ENCODE measurements around the gene TRAPPC2L. TPM values are rescaled to one million over a fixed set of nuclear protein-coding genes. Genes with fewer than 3 reads are reported as not detected.

TRAPPC2L gene, protein sequence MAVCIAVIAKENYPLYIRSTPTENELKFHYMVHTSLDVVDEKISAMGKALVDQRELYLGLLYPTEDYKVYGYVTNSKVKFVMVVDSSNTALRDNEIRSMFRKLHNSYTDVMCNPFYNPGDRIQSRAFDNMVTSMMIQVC
- 60.1 and 69.5 TPM in 2 replicates for total RNA-seq
- polyA plus RNA-seq (2012): 216 TPM

DNA sequence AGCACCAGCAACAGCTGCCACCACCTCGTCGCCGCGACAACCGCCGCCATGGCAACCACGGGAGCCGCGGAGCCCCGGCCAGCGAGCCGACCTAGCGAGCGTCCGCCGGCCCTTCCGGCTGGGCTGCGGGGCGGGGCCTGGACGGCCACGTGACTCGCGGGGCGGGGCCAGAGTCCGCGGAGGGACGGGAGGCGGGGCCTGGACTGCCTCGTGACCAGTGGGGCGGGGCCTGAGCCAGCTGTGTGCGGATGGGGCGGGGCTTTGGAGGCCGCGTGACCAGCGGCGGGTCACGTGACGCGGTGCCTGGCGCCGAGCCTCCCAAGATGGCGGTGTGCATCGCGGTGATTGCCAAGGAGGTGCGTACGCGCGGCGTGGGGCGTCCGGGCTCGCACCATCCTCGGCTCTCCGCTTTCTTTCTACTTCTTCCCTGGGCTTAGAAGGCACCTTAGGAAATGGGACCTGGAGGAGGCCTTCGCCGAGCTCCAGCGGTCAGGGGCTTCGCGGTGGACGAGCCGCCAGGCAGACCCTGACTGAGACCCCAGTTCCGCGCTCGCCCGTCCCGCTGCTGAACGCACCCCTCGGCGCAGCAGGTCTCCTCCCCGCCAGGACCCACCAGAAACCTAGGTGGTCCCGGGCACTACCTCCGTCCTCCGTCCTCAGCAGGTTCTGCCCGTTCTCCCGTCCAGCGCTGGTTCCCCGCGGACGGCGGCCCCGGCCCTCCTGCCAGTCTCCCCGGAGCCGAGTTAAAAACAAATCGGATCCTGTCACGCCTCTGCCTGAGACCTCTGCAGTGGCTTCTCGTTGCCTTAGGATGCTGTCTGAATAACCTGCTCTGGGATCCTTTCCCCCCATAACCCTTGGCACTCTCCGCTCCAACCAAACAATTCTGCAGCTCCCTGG, at the start of gene TRAPPC2L, which contains the start of gene GALNS:
TRAPPC2L (plus strand) TSS at position 300 of the 900 bp plus-strand sequence; CDS start at position 324, 24 bp downstream.
GALNS (minus strand) TSS at position 120 of the 900 bp plus-strand sequence; CDS start at position 50, 70 bp downstream.
- DNase-seq (ENCODE audit: low read depth): peak; percentile 96

DNA sequence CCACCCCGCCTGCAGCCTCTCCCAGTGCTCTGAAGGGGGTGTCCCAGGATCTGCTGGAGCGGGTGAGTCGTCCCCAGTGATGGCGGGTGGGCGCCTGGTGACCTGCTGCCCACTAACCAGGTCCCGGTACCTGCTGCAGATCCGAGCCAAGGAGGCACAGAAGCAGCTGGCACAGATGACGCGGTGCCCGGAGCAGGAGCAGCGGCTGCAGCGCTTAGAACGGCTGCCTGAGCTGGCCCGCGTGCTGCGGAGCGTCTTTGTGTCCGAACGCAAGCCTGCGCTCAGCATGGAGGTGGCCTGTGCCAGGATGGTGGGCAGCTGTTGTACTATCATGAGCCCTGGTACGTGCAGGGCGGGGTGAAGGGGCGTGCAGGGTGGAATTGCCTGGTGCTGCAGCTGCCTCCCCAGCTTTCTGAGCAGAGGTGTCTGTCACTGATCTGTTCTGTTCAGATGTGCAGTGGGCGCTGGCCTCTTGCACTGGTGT, 49.7 kb upstream of the TRAPPC2L start:
- no peak for DNase-seq (ENCODE audit: low read depth)

DNA sequence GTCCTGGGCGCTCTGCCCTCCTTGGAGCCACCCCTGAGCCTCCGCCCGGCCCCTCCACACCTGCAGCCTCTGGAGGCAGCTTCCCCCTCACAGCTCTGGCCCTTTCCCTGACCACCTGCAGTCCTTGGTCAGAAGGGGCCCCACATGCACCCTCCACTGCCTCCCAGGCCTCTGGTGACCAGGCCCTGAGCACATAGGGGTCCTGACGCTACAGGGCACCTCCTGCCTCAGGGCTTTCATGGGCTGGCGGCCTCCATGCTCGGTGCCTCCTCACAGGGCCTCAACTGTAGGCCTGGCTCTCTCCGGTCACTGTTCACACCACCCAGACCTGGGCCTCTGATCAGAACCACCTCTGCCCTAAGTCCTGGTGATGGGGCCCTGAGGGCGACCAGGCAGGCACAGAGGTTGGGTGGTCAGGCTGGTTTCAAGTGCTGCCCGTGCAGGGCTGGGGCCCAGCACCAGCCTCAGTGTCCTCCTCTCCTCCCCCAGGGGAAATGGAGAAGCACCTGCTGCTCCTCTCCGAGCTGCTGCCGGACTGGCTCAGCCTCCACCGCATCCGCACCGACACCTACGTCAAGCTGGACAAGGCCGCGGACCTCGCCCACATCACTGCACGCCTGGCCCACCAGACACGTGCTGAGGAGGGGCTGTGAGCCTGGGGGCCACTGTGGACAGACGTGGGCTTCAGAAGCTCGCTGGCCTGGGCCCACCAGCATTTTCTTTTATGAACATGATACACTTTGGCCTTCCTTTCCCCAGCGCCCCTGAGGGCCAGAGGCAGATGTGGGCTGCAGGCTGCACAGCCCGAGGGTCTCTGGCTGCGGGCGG, 49.1 kb upstream of the TRAPPC2L start:
- DNase-seq (ENCODE audit: low read depth): no peak

DNA sequence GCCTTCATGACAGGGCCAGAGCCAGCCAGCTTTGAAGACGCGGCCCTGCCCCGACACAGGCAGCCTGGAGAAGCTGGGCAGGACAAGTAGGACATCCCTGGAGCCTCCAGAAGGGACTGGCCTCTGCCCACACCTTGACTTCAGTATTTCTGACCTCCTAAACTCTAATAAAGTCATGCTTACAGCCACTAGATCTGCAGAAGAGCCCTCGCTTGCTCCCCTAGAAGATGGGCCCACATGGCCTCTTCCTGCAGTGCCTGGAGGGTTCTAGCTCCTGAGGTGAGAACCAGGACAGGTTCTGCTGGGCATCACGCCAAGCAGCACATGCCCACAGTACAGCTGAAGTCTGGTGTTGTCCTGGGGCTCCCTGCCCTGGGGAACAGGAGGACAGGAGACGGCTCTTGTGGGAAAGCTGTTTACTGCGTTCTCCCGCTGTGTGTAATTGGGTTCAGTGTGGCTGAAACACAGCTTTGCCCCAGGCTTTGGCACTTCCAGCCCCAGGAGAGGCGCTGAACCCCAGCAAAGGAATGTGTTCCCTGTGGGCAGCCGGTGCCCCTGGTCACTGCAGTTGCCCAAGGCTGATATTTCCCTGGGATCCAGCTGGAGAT, 47.8 kb upstream of the TRAPPC2L start:
- no peak for DNase-seq (ENCODE audit: low read depth)

DNA sequence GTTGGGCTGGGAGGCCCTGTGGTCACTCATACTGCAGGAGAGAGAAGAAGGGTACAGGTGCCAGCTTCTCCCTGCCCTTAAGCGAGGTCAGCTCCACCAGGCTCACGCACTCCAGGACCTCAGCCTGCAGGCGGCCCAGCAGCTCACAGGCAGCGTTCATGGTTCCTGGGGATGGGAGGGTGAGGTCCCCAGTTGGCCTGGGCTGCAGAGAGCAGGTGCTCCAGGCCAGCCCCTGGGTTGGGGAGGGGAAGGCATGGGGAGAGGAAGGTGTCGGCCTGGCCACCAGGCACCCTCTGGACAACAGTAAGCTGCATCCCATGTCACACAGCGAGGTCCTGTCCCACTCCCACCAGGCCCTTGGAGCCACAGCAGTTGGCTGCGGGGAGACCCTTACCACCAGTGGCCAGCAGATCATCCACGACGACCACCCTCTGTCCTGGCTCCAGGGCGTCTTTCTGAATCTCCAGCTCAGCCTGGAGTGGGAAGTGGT, 47.2 kb upstream of the TRAPPC2L start:
- DNase-seq (ENCODE audit: low read depth): peak; percentile 54

DNA sequence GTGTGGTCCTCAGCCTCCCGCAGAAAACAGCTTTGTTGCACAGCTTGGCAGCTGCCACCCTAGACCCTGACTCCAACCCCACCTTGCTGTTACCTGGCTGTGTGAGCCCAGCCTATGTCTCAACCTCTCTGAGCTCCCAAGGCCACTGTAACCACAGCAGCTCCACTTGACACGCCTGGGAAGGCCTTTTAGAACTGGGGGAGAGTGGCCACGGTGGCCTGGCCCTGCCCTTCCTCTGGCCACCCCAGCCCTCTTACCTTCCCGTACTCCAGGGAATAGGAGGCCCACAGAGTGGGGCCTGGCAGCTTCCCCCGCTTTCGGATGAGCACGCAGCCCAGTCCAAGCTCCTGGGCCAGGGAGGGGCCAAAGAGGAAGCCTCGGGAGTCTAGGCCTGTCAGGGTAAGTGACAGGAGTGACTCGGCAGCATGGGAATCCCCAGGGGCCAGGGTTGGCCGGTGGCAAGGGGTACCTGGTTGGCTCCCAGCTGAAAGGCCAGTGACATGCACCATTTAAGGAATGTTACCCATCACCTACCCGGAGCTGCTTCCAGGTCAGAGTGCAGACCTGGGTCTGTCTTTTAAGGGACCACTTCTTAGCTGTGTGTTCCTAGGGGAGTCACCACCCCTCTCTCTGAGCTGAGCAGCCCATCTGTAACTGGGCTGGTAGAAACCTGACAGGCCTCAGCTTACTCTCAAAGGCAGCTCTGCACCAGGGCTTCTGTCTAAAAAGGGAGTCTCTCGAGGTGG, 46.6 kb upstream of the TRAPPC2L start:
- no peak for DNase-seq (ENCODE audit: low read depth)

DNA sequence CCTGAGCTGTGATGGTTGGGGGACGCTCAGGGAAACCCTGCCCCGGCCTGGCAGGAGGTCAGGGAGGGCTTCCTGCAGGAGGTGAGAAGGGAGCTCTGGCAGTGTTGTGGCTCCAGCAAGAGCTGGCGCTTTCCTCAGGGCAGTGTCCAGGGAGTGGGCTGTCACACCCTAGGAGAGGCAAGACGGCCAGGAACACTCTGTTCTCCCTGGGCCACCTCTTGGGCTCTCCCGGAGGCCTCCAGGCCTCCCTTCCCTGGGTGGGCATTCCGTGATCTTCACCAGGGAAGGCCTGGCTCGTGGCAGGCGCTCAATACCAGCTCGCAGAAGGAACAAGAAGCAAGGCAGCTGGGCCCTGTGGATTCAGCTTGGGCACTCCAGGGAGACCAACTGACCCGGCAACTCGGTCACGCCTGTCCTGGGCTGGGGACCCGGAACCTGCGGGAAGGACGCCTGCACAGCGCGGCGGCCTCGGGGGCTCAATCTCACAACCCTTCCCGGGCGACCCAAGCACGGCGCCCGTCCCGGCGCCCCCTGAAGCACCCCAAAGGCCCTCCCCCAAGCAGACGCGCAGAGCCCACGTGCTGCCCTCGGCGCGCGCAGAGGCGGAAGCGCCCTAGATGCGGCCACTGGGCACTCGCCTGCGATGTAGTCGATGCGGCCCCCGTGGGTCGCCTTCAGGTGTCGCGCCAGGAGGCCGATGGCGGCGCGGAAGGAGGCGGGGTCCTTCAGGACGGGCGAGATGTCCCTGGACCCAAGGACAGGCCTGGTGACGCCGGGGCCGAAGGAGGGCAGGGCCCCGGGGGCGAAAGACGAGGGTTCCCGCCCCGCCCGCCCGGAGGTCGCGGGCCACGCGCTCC, 45.8 kb upstream of the TRAPPC2L start:
- DNase-seq (ENCODE audit: low read depth): peak; percentile 90

DNA sequence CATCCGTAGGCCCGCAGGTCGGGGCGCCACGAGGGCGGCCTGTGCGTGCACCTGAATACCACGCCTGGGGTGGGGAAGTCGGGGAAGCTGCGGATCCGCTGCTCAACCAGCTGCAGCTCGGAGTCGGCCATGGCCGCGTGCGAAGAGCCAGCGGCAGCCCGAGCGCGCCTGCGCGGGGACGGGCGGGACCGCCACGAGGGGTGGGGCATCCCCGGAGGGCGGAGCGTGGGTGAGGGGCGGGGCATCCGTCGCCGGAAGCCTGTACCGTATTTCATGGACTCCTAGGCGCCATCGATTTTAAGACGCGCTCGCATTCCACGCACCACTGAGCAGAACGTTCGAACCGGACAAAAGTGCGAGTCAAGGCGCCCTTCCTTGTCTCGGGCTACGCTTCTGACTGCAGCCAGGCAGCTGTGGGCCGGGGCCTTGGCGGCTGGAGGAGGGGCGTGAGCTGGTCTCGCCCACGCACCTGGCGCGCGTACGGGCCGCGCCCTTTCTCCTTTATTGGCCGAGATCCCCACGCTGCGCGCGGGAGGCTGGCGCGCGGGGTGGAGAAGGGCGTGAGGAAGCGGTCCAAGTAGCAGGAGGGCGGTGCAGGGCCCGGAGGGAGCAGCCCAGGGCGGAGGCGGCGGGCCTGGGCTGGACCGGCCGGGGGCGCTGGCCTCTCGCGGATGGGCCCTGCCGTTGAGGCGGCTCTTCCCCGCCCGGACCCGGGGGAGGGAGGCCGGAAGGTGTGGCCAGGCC, 45.0 kb upstream of the TRAPPC2L start, which contains the start of gene APRT:
APRT (minus strand) TSS at position 160 of the 744 bp plus-strand sequence; CDS start at position 131, 29 bp downstream.
- DNase-seq (ENCODE audit: low read depth): peak; percentile 92

DNA sequence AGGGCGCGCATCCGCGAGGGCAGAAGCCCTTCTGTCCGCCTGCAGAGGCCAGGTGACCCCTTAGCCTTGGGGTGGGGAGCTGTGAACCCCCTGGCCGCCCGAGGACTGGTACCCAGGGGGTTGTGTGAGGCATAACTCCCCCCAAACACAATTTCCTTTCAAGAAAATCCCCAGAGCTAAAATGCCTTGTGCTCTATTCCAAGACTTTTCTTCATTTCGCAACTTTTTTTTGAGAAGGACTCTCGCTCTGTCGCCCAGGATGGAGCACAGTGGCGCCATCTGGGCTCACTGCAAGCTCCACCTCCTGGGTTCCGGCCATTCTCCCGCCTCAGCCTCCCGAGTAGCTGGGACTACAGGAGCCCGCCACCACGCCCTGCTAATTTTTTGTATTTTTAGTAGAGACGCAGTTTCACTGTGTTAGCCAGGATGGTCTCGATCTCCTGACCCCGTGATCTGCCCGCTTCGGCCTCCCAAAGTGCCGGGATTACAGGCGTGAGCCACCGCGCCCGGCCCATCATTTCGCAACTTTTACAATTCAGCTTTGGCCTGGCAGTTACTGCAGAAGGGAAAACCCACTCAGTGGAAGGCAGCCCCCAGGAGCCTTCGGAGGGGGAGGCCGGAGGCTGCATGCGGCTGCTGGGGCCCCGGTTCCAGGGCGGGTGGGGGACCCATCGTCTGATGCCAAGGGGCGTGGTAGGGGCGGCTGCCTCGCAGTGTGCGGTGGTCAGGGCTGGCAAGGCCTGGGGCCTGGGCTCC, 44.2 kb upstream of the TRAPPC2L start:
- peak; percentile 41 for DNase-seq (ENCODE audit: low read depth)

DNA sequence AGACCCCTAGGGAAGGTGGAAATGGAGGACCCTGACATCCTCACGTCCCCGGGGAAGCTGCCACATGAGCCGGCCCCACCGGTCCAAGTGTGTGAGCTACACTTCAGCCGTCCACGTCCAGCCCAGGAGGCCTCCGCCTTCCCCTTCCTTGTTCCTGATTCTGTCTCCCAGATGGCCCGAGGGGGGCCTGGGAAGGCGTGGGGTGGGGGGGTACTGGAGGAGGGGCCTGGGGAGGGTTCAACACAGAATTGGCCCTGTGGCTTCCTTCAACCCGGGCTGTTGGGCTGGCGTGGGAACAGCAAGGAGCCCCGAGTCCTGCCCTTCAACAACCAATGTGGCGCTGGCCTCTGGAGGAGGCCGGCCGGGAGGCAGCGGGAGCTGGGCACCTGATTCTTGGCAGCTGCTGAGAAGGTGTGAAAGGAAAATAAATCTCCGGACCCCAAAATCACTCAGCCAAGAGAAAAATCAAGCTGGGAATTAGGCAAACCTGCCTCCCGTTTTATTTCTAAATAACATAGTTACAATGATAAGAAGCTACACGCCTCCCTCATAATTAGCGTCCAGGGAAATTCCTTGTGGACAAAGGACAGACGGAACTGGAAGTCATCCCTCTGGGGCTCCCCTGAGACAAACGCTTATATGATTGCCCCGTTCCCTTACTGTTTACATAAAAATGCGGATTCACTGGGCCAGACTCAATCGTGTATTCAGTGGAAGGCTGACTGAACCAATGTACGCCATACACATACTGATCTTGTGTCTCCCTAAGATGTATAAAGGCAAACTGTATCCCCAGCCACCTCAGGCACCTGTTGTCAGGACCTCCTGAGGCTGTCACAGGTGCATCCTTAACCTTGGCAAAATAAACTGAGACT, 43.4 kb upstream of the TRAPPC2L start:
- DNase-seq (ENCODE audit: low read depth): no peak

DNA sequence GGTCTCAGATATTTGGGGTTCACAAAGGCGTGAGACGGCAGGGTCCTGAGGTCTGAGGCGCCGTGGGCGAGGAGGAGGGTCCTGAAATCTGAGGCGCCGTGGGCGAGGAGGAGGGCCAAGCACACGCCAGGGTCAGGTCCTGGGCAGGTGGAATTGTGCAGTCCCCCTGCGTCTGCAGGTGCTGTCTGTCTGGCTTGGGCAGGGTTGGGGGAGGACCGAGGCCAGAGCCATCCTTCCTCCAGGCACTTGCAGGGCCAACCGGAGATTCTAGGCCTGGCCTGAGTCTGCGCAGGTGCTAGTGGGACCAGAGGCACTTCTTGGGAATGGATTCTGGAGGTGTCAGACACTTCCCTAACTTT, 42.8 kb upstream of the TRAPPC2L start:
- DNase-seq (ENCODE audit: low read depth): no peak

DNA sequence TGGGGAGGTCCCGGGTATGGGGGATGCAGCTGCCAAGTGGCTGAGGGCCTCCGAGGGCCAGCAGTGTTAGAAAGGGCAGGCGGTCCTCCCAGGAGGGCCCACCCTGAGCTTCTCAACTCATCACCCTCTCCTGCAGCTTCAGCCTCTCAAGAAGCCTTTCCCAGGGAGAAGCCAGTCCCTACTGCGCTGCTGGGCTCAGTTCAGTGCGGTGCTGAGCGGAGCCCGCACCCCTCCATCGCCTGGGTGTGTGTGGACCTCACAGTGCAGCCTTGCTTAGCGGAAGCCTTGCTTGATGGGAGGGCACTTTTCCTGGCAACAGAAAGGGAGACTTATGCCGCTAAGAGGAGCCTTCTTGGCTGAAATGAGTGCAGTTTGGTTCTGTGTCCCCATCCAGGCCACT, 41.7 kb upstream of the TRAPPC2L start:
- no peak for DNase-seq (ENCODE audit: low read depth)

DNA sequence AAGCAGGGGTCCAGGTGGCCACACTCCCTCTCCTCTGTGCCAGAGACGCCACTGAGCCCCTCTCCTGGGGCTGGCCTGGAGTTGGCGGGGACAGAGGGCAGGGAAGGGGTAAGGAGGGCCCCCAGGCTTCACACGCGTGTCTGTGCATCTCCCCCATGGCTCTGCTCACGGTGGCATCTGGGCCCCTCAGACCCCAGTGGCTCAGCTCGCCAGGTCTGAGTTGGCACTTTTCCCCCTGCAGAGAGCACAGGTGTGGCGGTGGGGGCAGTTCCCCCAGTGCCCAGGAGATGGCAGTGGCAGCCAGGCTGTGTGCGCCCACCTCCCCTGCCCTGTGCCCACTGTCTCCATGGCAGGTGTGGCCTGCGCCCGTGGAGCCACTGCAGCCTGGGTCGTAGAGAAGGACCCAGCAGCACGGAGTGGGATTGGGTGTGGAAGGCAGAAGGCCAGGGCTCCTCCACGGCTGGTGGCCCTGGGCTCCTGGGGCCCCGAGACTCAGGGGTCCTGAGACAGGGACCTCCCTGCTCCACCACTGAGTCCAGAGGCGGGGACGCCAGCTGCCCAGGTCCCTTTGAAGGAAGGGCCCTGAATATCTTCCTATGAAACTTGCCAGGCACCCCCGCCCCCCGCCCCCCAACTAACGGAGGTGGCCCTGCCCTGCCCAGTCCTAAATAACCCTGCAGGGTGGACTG, 40.9 kb upstream of the TRAPPC2L start:
- peak; percentile 48 for DNase-seq (ENCODE audit: low read depth)

DNA sequence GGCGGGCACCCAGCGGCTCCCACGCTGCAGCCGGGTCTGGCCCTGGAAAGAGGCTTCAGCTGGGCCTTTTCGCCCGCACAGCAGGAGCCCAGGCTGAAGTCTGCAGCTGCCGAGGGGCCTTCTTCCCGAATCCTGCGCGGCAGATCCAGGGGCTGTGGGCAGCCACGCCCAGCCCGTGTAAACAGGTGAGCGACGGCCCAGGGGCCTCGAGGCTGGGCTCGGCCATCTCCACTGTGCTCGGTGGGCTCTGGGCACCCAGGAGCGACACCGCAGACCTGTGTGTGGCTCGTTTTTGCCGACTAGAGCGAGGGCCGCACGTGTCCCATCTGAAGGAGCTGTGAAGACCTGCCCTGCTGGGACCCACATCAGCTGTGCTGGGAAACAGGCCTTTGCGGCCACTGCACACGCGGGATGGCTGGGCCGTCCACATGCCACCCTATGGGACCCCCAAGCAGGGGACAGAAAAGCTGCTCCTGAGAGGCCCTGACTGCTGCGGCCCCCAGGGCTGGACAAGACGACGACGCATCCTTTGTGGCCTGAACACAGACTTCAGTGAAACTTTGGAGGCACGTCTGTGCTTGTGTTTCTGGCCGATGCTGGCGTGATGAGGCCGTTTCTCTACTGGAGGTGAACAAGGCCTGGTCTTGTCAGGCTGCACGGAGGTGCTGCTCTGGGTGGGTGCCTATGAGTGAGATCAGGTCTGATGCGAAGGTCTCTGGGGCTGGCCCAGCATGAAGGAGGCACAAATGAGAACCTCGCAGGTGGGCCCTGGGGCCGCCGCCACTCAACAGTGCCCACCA, 40.0 kb upstream of the TRAPPC2L start:
- no peak for DNase-seq (ENCODE audit: low read depth)

All from myocyte (in vitro differentiated cells).